SW480 (cell line): ENCODE results near the gene FHIT.

Source experiments
- DNase-seq: peaks from one replicate; pipeline ENCODE4 v3.0.0-alpha.2; 2016; ENCODE audit warnings: low spot score

Gene FHIT

GRCh38 chr3:59996056-59996455 is 1255.2 kb downstream of the FHIT start:
- DNase-seq = no peak

- no peak for DNase-seq
Measured at GRCh38 chr3:59995563-59995962, 1255.7 kb downstream of the FHIT start.

GRCh38 chr3:59994732-59995304 is 1256.4 kb downstream of the FHIT start:
- no peak for DNase-seq

GRCh38 chr3:59992578-59992977 is 1258.7 kb downstream of the FHIT start:
- DNase-seq = no peak

GRCh38 chr3:59990915-59991314 is 1260.3 kb downstream of the FHIT start:
- DNase-seq = no peak

GRCh38 chr3:59982510-59982909 is 1268.7 kb downstream of the FHIT start:
- DNase-seq = no peak

- DNase-seq = no peak
Measured at GRCh38 chr3:59981377-59981776, 1269.9 kb downstream of the FHIT start.

- no peak for DNase-seq
Measured at GRCh38 chr3:59980576-59980975, 1270.7 kb downstream of the FHIT start.

- no peak for DNase-seq
Measured at GRCh38 chr3:59979542-59979941, 1271.7 kb downstream of the FHIT start.

- no peak for DNase-seq
Measured at GRCh38 chr3:59978979-59979378, 1272.3 kb downstream of the FHIT start.

- no peak for DNase-seq
Measured at GRCh38 chr3:59970796-59971195, 1280.5 kb downstream of the FHIT start.

GRCh38 chr3:59970376-59970775 is 1280.9 kb downstream of the FHIT start:
- DNase-seq = no peak

GRCh38 chr3:59968513-59969045 is 1282.7 kb downstream of the FHIT start:
- no peak for DNase-seq

GRCh38 chr3:59963676-59964075 is 1287.6 kb downstream of the FHIT start:
- no peak for DNase-seq

- no peak for DNase-seq
Measured at GRCh38 chr3:59957150-59957549, 1294.1 kb downstream of the FHIT start.

- no peak for DNase-seq
Measured at GRCh38 chr3:59953104-59953503, 1298.1 kb downstream of the FHIT start.

- no peak for DNase-seq
Measured at GRCh38 chr3:59949311-59949710, 1301.9 kb downstream of the FHIT start.

GRCh38 chr3:59946401-59946800 is 1304.9 kb downstream of the FHIT start:
- DNase-seq = no peak

- DNase-seq = no peak
Measured at GRCh38 chr3:59940718-59941117, 1310.5 kb downstream of the FHIT start.

- DNase-seq = no peak
Measured at GRCh38 chr3:59939826-59940426, 1311.3 kb downstream of the FHIT start.

- no peak for DNase-seq
Measured at GRCh38 chr3:59938828-59939227, 1312.4 kb downstream of the FHIT start.

GRCh38 chr3:59937201-59937600 is 1314.1 kb downstream of the FHIT start:
- DNase-seq = no peak

- DNase-seq = no peak
Measured at GRCh38 chr3:59936472-59936871, 1314.8 kb downstream of the FHIT start.

GRCh38 chr3:59935025-59935424 is 1316.2 kb downstream of the FHIT start:
- no peak for DNase-seq
